Tibial nerve (tissue), 3 donors: ENCODE measurements around the gene RAN.

Experiments
- CTCF ChIP-seq, 5 experiments: fragments of 200-600 bp in 3 of 5; fragments of 450-650 bp in 2 of 5; sonication (generic) in 3 of 5; IDR thresholded peaks; one replicate each; pipeline ENCODE4 v1.5.1; 2016 to 2019; ENCODE audit warnings: antibody characterized with exemption in 5 of 5, mild to moderate bottlenecking in 3 of 5, moderate library complexity in 2 of 5
- POLR2A ChIP-seq, 2 donors: fragments of 450-650 bp; IDR thresholded peaks; one replicate each; pipeline ENCODE4 v1.6.1; 2017; ENCODE audit warnings: antibody characterized with exemption in 2 of 2, mild to moderate bottlenecking in 2 of 2, moderate library complexity in 2 of 2

- no peak for TF ChIP-seq CTCF (IDR thresholded peaks at IDR 0.05)
- no peak for TF ChIP-seq POLR2A (IDR thresholded peaks at IDR 0.05)
Observed at GRCh38 chr12:130879212-130879686, 7.4 kb downstream of the RAN start.
